Raji (cell line): Measurements from ENCODE around the gene SPATA31C1.

Experiments
- POLR2A ChIP-seq: IDR thresholded peaks from 2 replicates; pipeline ENCODE4 v1.6.1; 2011; ENCODE audit warnings: low read depth, low read length, control low read depth; ENCODE audit not compliant: insufficient read depth

Gene SPATA31C1

DNA sequence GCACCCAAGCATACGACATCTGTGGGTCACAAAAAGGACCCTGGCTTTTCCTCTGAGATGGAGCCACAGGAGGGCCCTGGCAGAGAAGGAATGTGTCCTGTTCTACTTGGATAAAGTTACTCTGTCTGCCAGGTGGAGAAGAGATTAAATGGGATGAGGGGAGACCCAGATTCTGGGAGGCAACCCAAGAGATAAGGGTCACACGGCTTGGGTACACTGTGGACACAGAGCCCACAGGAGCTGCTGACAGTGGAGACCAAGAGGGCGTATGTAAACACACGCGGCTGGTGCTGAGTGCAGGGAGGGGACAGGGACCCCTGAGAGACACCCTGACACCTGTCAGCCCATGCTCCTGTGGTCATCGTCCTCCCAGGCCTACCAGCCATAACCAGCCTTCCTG is 50.4 kb downstream of the SPATA31C1 start:
- TF ChIP-seq POLR2A, result no peak

GRCh38 chr9:87970602-87971001 is 52.8 kb downstream of the SPATA31C1 start:
- TF ChIP-seq POLR2A, result no peak

GRCh38 chr9:87973122-87973521 is 55.4 kb downstream of the SPATA31C1 start:
- no peak for TF ChIP-seq POLR2A
